Right lobe of liver (tissue), 4 donors: ENCODE results near the gene GIMD1.

ENCODE experiments used
- CTCF ChIP-seq, 4 donors: fragments of 200-600 bp in 3 of 4; fragments of 450-650 bp in 1 of 4; IDR thresholded peaks; one replicate each; pipeline versions ENCODE4 v1.5.1 to v1.8.0; 2016 to 2022; ENCODE audit warnings: antibody characterized with exemption in 4 of 4, mild to moderate bottlenecking in 2 of 4
- POLR2A ChIP-seq: fragments of 450-650 bp; IDR thresholded peaks from one replicate; pipeline ENCODE4 v1.6.1; 2017; ENCODE audit warnings: antibody characterized with exemption, mild to moderate bottlenecking
- donor health status: DM: no; HTN: no; CAD: no.
- donor health status: DM: no; HTN: no; CAD: no.
- donor health status: DM: no; HTN: yes; CAD: no.

GRCh38 chr4:106368678-106369077 lies at the start of gene GIMD1:
- TF ChIP-seq CTCF (IDR thresholded peaks at IDR 0.05) (no peak), POLR2A (no peak)
